MCF 10A (cell line): ENCODE measurements around the gene VEZF1. TPM values are rescaled to one million over a fixed set of nuclear protein-coding genes. Genes with fewer than 3 reads are reported as not detected.

Experiments used
- BruUV-seq: library from RNA; stranded (reverse); fragments of 400-500 nt; replicated peaks from 2 replicates; lab custom pipeline; 2021; lab: Mats Ljungman, UMichigan
- CTCF ChIA-PET: fragments of 300-600 bp; sonication (Branson Sonifier 250); formaldehyde crosslinking; extraction: SDS; loops from one replicate; lab custom pipeline; 2021; ENCODE audit warnings: antibody characterized with exemption, inconsistent platforms; lab: Yijun Ruan, JAX
- POLR2A ChIA-PET: fragments of 300-600, 350-650 bp; sonication (Branson Sonifier 250); formaldehyde crosslinking; extraction: SDS; loops from one replicate; lab custom pipeline; 2020; ENCODE audit warnings: antibody characterized with exemption, inconsistent platforms; lab: Yijun Ruan, JAX
- DNase-seq: peaks from one replicate; pipeline ENCODE4 v3.0.0-alpha.2; 2018; ENCODE audit not compliant: unreplicated experiment
- H3K27ac Mint-ChIP-seq: one replicate; pipeline ENCODE4 v1.8.0; 2022; ENCODE audit warnings: mild to moderate bottlenecking, low read depth, mixed read lengths; ENCODE audit not compliant: unreplicated experiment
- H3K27me3 Mint-ChIP-seq: one replicate; pipeline ENCODE4 v1.8.0; 2022; ENCODE audit warnings: mixed read lengths; ENCODE audit not compliant: insufficient read depth, unreplicated experiment
- H3K36me3 Mint-ChIP-seq: one replicate; pipeline ENCODE4 v1.8.0; 2022; ENCODE audit warnings: mild to moderate bottlenecking, moderate library complexity, mixed read lengths; ENCODE audit not compliant: insufficient read depth, unreplicated experiment
- H3K4me1 Mint-ChIP-seq: one replicate; pipeline ENCODE4 v1.8.0; 2022; ENCODE audit warnings: mixed read lengths; ENCODE audit not compliant: insufficient read depth, unreplicated experiment
- H3K4me3 Mint-ChIP-seq: one replicate; pipeline ENCODE4 v1.8.0; 2022; ENCODE audit warnings: mild to moderate bottlenecking, moderate library complexity, mixed read lengths; ENCODE audit not compliant: unreplicated experiment
- H3K9me3 Mint-ChIP-seq: one replicate; pipeline ENCODE4 v1.8.0; 2022; ENCODE audit warnings: mixed read lengths; ENCODE audit not compliant: unreplicated experiment
- CTCF ChIP-seq: fragments of 200-600 bp; IDR thresholded peaks from one replicate; pipeline ENCODE4 v1.8.0; 2022; ENCODE audit warnings: antibody characterized with exemption, mild to moderate bottlenecking; ENCODE audit not compliant: unreplicated experiment
- intact Hi-C: fragments of 100-400 bp; cut with micrococcal nuclease; formaldehyde crosslinking; loops from 2 replicates; pipeline ENCODE4 v1.14.1; 2022
- total RNA-seq: library from RNA; stranded (reverse); gene quantifications from 2 replicates; pipeline ENCODE4 v1.2.3, GENCODE V29; 2022

Gene VEZF1
- total RNA-seq, 1 experiment from 2014 or later = 66.8 TPM

GRCh38 chr17:57949649-57950048 lies 38.4 kb downstream of the VEZF1 start:
- Mint-ChIP-seq H3K4me3 (no peak overlapping the region), H3K27me3 (no peaks in the 10 kb centered on the region), H3K36me3 (no peaks in the 10 kb centered on the region), H3K9me3 (no peaks in the 10 kb centered on the region), H3K27ac (peak overlapping the region; percentile 83), H3K4me1 (peaks cover 49% of the 10 kb centered on the region)
- TF ChIP-seq CTCF = no peak
- ChIA-PET POLR2A (interaction anchor here (0.6 to 10.2 kb wide), 11 partner anchors 15 to 80 kb away, joined by 3 to 102 read pairs (median 5); partner anchors contain the start of gene VEZF1), CTCF (interaction anchor here (0.5 to 7.0 kb wide), 15 partner anchors 12 to 941 kb away, joined by 3 to 73 read pairs (median 7); partner anchors contain the start of gene MRPS23)
- DNase-seq = peak; percentile 56
- no TSS peak for BruUV-seq
- intact Hi-C loops = loop anchor here (2.0 kb wide), 4 partner anchors 37 to 75 kb away; no protein-coding TSS in a partner anchor

GRCh38 chr17:57948555-57949420 lies 39.3 kb downstream of the VEZF1 start:
- CTCF ChIA-PET = interaction anchor here (0.5 to 7.0 kb wide), 29 partner anchors 11 to 702 kb away, joined by 3 to 73 read pairs (median 4); partner anchors contain the start of gene MRPS23
- Mint-ChIP-seq H3K27me3 (no peaks in the 10 kb centered on the region), H3K27ac (peak overlapping the region; percentile 83), H3K4me3 (peak overlapping the region; percentile 68), H3K4me1 (peaks cover 45% of the 10 kb centered on the region), H3K36me3 (no peaks in the 10 kb centered on the region), H3K9me3 (no peaks in the 10 kb centered on the region)
- POLR2A ChIA-PET = interaction anchor here (0.5 to 10.2 kb wide), 23 partner anchors 9 to 1225 kb away, joined by 3 to 102 read pairs (median 5); partner anchors contain the start of genes MRPS23, SRSF1 and VEZF1
- no TSS peak for BruUV-seq
- peak; percentile 88 for DNase-seq
- no peak for TF ChIP-seq CTCF
- intact Hi-C loops = loop anchor here (2.0 kb wide), 4 partner anchors 38 to 74 kb away; no protein-coding TSS in a partner anchor

- BruUV-seq = no TSS peak
- Mint-ChIP-seq H3K9me3 (no peaks in the 10 kb centered on the region), H3K4me3 (peak overlapping the region; percentile 68), H3K27me3 (no peaks in the 10 kb centered on the region), H3K27ac (peak overlapping the region; percentile 83), H3K36me3 (no peaks in the 10 kb centered on the region), H3K4me1 (peaks cover 49% of the 10 kb centered on the region)
- no peak for TF ChIP-seq CTCF
- no peak for DNase-seq
- CTCF ChIA-PET = interaction anchor here (0.8 to 7.0 kb wide), 21 partner anchors 10 to 98 kb away, joined by 3 to 73 read pairs (median 7); partner anchors contain the start of genes MRPS23 and SRSF1
- intact Hi-C loops = loop anchor here (2.0 kb wide), 4 partner anchors 39 to 73 kb away; no protein-coding TSS in a partner anchor
- POLR2A ChIA-PET = interaction anchor here (0.5 to 10.2 kb wide), 17 partner anchors 37 to 100 kb away, joined by 3 to 102 read pairs (median 6); partner anchors contain the start of genes MRPS23 and SRSF1
Observed at GRCh38 chr17:57948169-57948554, 39.9 kb downstream of the VEZF1 start.
